C4-2B (cell line): ENCODE data around the gene OR7C1.

Experiments
- CTCF ChIP-seq: fragments of 450-650 bp; conservative IDR thresholded peaks from 2 replicates; pipeline ENCODE4 v1.5.1; 2017; ENCODE audit warnings: mild to moderate bottlenecking
- ZFX ChIP-seq: fragments of 450-650 bp; IDR thresholded peaks from 2 replicates; pipeline ENCODE4 v1.6.1; 2017

- TF ChIP-seq CTCF (no peak), ZFX (no peak)
Measured at GRCh38 chr19:14796021-14796420, 39.0 kb downstream of the OR7C1 start.
